HG03565 (cell line): ENCODE results near the gene PTPRD.
"Not testable (repeated sequence)": the region's sequence is repeated elsewhere in the genome, so short reads cannot be mapped to it uniquely, and the experiment has no call there.

Experiments
- ATAC-seq: cut with Tn5 transposase; IDR thresholded peaks from one replicate; pipeline ENCODE4 v1.9.1; 2021; ENCODE audit warnings: mild to moderate bottlenecking, moderate library complexity; ENCODE audit not compliant: unreplicated experiment

The PTPRD gene

DNA sequence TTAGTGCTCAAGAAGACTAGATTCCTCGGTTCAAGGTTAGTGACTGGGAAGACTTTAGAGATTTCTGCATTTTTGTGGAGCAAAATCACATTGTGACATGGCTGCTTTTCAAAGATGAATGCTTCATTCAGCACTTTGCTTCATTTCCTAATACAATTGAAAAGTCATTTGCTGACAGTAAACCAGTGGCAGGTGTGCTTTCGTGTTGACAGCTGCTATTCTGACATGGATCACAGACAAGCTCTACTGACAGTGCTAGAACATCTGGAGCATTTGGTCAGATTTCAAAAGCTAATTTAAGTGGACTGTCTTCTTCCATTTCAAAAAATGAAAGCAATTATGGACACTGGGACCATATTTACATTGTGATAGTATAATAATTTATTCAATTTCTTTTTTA, 1060.1 kb downstream of the PTPRD start:
- ATAC-seq, result no peak

DNA sequence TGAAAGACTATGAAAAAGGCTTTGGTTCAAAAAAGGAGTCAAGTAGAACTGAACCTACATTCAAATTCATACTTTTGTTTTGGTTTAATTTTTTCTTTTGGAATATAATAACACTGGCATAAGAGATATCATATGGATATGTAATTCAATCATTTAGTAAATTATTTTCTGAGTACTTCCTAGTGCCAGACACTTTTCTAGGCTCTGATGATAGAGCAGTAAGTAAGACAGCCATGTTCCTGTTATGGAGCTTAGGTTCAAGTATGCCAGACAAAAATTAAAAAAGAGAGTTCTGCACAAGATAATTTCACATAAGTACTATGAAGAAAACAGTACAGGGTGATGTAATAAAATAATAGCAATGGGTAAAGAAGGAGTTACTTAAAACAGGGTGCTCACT, 1074.0 kb downstream of the PTPRD start:
- ATAC-seq, result no peak

DNA sequence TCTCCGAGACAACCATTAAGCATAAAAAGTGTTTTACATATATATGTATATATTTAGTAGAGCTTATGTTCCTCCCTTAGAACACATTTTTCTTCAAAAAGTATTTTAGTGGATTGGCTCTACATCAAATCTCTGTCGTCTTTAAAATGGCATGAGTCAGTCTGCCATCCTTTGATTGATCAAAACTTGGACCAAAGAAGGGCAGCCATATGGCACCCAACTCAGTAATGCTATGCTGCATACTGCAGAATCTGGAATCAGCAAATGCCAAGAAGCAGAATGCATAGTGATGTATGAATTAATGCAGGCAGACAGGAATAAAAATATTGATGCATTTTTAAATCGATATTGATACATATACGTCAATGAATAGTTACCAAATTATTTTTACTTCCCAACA, 1074.4 kb downstream of the PTPRD start:
- ATAC-seq, result no peak

DNA sequence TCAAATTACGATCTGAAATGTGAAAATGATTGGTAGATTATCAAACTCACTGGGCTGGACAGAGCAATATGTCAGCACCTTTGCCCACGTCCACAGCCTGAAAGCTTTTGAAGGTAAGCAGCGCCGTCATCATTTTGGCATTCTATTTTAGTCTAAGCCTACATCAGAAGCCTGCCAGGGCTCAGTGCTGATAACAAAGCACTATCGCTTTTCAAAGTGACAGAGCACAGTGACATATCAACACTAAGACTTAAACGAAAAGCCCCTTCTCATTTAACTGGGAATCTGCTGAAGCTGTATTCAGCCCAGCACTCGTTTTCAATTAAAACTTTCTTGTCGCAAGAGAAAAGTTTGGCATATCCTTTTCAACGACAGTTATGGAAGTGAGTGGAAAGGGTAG, 1076.3 kb downstream of the PTPRD start:
- no peak for ATAC-seq

DNA sequence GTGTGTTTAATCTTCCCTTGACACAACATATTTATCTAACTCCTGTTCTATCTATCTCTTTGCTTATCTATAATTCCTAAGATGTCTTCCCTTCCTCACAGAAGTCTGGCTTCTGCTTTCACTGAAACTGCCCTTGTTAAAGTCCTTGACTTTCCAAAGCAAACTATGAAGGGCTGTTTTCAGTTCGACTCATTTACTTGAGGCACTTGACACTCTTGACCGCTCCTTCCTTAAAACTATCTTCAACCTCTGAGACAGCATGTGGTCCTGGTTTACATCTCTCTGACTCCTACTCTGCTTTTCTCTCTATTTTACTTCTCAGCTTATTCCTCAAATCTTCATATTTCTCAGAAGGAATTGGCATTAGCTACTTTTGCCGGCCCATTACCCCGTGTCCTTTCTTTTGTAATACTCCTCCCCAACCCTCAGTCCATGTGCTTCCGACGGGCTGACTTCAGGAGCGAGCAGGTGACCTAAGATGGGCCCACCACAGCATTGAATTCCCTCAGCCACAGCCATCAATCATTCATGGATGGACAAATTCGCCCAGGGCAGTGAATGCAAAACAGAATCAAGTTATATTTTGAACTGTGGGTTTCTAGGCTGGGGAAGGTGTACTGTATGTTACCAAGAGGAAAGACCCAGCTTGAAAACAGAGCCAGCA, 1089.2 kb downstream of the PTPRD start:
- no peak for ATAC-seq

DNA sequence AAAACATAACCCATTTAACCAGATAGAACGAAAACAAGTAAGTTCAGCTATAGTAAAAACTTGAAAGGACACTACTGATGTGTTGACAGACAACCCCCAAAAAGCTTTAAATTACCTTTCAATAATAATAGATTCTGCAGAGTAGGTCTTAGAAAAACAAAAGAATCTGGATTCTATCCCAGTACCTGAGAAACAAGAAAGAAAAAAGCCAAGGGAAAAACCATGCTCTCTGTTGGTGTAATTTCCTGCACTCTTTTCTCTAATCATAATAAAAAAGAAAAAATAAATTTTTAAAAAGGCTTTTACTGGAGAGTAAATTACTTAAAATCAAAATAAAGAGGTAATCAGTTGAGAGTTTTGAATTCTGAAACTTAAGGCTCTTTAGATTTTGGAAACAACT, 1090.4 kb downstream of the PTPRD start:
- ATAC-seq, result no peak

DNA sequence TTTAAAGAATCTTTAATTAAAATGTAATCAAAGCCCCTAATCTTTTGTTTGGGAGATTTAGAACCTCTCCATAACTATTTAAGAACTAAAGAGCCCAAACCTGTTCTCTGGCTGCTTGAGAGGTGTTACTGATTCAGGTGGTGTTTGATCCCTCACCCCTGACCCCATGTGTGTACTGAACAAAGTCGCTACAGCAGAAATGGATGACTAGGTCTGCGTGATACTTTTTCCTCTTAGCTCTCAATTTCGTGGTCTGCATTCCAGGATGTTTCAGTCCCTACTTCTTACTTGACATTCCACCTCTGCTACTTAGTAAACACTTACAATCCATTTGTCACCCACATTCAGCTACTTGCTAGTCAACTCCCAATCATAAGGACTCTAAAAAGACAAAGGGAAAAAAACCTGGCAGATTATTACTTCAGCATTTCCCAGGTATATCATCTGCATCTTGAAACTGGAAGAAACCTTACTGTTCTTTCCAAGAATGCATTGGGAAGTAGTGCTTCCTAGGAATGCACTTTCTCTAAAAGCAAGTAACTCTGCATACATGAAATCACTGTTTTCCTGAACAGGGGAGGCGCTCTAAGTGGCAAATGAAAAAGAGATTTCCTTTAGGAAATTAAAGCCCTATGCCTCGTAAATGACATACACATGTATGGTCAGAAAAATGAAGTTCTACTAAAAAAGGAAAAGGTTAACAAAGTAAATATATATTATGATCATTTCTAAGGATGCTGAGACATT, 1091.6 kb downstream of the PTPRD start:
- no peak for ATAC-seq

DNA sequence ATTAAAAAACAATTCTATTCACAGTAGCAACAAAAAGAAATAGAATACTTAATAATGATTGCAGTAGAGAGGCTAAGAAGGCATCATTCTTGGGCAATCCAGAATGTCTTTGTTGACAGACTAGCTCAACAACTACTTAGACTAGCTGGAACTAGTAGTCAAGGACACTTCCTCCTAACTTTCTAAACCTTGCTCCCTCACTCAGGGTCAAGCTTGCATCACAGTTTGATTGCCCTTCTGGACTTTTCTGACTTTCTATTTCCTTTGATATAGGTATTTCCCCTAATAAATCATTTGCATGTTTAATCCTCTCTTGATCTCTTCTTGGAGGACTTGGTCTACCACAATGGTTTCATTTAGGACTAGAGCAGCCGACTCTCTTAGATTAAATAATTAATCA, 1107.9 kb downstream of the PTPRD start:
- no peak for ATAC-seq

DNA sequence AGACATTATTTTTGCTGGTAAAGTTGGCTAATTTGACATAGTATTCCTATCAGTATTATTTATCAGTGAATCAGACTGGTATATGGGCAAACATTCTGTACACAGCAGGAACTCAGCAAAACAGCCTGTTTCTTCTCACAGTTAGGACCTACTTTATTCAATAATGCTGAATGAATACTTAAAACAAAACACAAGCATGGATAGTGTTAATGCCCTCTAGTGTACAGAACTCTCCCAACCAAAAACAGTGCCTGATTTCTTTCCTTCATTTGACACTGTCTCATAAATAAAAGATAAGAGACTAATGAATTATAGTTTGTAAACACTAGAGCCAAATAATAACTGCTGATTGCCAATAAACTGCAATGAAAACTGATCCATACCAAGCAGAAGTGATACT, 1113.3 kb downstream of the PTPRD start:
- ATAC-seq, result no peak

DNA sequence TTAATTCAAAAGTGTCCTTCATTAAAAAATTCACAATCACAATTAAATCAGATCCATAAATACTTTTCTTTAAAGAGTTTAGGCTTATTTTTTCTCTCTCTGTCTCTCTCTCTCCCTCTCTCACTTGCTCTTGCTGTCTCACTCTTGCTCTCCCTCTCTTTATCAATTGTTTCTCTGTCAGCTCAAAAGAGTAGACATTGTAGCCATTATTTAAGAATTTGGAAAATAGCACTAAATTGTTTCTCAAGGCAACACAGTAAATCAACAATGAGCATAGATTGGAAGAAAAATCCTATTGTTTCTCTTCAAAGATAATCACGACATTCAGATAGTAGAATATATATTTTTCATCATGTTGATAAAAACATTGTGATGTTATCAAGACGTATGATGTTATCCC, 1114.0 kb downstream of the PTPRD start:
- ATAC-seq, result no peak

DNA sequence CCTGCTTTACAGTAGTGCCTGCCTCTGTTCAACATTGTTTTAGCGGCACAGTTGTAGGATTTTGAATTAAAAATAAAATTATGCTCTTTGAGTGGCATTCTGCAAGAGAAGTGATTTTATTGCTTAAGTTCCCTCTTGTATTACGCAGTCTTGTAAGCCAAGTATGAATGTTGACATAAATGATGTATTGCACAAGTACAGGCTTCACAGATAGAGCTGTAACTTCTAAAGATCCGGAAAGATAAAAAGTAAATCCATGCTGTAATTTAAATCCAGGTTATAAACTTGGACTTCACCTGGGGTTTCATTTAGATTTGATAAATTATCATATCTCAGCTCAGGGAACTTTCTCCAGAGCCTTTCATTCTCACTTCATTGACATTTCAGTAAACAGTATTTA, 1114.7 kb downstream of the PTPRD start:
- ATAC-seq, result no peak

DNA sequence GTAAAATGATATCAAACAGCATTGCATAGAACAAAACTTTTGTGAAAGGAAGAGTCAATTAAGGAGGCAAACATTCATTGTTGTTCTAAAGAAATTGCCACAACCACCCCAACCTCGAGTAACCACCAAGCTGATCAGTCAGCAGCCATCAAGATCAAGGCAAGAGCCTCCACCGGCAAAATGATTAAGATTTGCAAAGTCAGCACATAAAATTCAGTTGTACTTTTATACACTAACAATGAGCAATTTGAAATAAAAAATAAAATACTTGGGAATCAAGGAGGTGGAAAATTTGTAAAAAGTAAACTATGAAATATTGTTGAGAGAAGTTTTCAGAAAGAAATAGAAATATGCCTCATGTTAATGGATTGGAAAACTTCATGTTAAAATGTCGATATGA, 1118.5 kb downstream of the PTPRD start:
- ATAC-seq, result no peak

DNA sequence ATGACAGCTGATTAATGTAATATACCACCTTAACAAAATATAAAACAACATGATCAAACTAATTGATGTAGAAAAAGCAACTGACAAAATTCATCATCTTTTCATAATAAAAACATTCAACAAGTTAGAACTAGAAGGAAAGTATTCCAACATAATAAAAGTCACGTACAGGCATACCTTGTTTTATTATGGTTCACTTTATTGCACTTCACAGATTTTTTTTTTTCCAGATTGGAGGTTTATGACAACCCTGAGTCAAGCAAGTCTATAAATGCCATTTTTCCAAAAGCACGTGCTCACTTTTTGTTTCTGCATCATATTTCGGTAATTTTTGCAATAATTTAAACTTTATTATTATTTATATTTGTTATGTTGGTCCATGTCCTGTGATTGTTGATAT, 1120.3 kb downstream of the PTPRD start:
- ATAC-seq, result no peak

DNA sequence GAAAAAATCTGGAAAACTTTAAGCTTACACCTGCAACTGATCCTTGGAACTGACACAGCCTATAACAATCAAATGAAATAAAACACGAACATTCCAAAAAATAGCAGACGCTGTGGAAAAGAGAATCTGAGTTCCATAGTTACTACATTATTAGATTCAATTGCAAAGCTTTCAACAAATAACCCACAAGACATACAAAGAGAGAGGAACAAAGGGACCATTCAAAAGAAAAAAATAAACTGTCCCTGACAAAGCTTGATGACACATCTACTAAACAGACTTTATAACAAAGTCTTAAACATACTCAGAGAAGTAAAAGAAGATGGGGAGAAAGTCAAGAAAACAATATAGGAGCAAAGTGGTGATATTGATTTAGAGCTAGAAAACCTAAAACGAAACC, 1123.6 kb downstream of the PTPRD start:
- ATAC-seq, result no peak

DNA sequence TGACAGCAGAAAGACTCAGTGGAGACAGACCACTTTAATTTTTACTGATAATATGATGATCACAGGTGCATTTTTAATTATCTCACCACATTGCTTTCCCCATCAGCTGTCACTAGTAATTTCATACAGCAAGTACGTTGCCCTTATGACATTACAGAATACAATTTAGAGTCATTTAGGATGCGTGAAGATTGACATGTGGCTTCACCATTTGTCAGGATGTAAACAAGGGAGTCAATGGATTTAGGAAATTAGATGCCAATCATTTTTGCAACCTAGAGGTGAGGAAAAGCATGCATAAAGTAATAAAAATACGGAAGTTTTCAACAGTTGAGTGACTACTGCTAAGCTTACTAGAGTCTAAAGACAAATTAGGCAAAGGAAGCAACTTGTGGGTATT, 1129.6 kb downstream of the PTPRD start:
- ATAC-seq, result no peak

DNA sequence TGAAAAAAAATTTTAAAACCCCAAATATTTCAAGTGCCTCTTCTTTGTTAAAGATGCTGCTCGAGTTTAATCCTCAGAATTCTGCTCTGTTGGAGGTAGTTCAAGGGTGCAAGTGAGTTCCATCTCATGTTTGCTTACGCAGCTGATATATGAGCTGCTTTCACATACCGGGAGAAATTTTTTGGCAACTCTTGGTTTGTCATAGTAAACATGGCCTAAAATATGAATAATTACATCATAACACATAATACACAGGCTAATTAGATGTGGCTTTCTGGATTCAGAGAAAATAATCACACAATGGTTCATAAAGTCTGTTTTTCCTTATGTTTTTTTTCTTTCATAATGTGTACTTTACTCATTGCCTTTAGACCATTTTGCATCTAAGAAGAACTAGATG, 1134.1 kb downstream of the PTPRD start:
- ATAC-seq, result no peak

DNA sequence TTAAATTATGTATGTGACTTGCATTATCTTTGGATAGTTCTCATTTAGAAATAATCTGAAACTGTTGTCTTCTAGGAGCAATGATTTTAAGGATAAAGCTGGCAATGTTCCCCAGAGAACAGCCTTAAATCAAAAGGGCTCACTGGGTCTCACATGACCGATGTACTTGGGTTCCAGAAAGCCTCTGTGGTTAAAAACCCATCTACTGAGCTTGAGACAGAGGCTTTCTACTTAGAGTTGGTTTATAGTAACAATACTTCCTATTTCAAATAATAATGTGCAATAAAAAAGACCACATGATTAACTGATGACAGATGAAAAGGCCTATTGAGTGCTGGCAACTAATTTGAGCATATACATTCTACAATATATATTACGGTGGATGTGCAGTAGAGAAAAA, 1143.5 kb downstream of the PTPRD start:
- no peak for ATAC-seq

DNA sequence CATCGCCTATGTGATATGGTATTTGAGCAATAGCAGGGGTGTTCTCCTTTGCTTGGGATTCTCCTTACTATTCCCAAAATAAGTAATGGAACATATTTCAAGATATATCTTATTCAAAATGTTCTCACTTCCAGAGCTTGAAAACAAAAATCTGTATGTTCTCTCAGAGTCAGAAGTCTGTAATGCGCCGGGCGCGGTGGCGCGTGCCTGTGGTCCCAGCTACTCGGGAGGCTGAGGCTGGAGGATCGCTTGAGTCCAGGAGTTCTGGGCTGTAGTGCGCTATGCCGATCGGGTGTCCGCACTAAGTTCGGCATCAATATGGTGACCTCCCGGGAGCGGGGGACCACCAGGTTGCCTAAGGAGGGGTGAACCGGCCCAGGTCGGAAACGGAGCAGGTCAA, 1170.9 kb downstream of the PTPRD start:
- ATAC-seq, result not testable (repeated sequence)

DNA sequence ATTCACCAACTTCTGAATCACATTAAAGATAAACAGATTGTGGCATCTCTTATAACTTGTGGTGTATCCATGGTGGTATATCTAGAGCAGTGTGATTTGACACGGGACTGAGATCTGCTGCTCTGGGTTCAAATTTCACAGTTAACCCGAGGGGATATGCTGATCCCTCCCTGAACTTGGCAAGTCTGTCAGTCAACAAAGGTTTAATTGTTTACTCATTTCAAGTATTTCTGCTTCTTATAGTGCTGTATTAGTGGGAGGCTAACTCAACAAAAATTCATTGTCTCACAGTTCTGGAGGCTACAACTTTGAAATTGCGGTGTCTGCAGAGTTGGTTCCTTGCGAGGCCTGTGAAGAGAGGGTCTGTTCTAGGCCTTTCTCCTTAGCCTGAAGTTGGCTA, 1175.2 kb downstream of the PTPRD start:
- ATAC-seq, result no peak

DNA sequence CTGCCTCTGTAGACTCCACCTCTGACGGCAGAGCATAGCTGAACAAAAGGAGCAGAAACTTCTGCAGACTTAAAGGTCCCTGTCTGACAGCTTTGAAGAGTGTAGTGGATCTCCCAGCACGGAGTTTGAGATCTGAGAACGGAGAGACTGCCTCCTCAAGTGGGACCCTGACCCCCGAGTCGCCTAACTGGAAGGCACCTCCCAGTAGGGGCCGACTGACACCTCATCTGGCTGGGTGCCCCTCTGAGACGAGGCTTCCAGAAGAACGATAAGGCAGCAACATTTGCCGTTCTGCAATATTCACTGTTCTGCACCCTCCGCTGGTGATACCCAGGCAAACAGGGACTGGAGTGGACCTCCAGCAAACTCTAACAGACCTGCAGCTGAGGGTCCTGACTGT, 1186.3 kb downstream of the PTPRD start:
- not testable (repeated sequence) for ATAC-seq

DNA sequence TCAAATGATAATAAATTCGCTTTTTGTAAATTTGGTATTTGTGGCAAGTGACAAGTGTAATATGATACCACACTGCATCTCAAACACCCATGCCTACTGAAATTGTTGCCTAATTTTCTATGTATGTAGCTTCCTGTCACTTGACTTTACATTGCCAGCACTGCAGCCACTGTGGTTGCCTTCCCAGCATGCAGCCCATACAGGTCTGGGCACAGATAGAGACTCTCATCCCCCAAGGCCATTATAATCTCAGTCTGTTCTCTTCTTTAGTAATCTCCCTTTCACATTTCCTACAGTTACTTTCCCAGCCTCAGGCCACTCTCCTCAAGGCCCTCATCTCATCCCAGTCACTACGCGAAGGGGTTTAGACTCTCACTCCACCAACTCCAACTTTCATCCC, 1200.6 kb downstream of the PTPRD start:
- no peak for ATAC-seq

DNA sequence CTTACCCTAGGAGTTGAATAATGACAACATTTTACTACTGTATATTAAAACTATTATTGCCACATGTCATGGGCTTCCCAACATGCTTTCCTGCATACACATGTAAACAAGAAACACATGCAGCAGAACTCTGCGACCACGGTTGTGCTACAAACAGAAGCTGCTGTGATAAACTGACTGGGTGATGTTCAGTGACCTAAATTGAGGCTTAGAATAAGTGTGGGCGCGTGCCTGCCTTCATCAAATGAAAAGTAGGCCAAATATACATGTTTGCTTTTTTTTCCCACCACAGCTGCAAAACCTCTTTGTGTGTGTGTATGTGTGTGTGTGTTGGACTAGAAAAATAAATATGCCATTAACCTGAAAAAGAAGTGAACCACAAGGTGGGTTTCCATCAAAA, 1202.1 kb downstream of the PTPRD start:
- ATAC-seq, result no peak

DNA sequence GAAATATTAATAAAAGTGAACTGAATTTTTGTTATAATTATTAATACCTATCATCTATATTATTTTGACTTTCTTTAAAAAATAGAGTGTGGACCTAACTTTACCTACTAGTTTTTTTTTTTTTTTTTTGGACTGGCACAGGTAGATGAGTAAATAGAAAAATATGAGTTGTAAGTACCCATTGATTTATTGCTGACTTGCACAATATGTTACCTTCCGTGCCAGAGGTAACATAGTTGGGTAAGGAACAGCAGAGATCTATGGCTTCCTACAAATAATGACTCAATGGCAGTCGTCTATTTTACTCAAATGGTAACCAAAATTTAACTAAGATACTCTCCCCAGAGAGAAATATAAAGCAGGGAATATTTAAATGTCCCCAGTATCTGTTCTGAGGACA, 1212.8 kb downstream of the PTPRD start:
- no peak for ATAC-seq
